ENCODE data around the gene GAPVD1.
"Not testable (repeated sequence)": the region's sequence is repeated elsewhere in the genome, so short reads cannot be mapped to it uniquely, and the experiment has no call there.

GAPVD1 gene

DNA sequence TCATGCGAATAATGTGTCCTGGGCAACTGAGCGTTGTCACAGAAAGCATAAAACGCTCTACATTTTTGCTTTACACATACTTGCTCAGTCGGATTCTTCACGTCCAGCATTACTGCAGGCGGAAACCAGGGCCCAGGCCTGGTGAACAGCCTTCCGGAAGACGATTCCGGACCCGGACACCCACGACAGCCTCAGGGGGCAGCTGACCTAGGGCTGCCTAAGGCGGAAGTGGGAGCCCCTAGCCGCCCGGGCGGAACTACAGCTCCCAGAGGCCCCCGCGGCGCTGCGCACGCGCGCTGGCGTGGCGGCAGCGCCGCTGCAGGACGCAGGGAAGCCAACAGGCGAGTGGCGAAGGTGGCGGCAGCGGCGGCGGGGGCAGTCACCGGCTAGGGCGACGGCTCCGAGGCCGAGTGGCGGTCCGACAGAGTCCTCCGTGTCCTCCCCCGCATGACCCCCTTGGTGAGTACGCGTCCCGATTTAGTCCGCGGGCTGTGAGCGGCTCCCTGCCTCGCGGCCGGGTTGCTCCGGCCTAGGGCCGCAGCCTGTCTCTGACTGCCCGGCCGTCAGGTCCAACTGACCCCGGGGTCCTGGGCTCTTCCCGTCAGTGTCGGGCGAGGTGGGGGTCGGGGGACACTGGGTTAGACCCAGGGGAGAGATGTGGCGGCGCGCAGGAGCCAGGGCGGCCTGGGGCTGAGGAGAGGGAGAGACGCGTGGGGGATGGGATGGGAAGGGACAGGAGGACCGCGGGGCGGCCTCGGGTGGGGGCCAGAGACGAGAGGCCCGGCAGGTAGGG, at the start of gene GAPVD1:
Gene GAPVD1, plus strand, starts transcription at position 326 of the 793 bp plus-strand sequence. CDS start 37,096 bp downstream, outside the sequence.
- DNase-seq = peak; percentile 78 to 89

- no peak for DNase-seq
Measured at GRCh38 chr9:125214186-125214585, 47.4 kb upstream of the GAPVD1 start.

- no peak for DNase-seq
Measured at GRCh38 chr9:125218621-125219020, 43.0 kb upstream of the GAPVD1 start.

GRCh38 chr9:125224858-125225257, 36.8 kb upstream of the GAPVD1 start:
- not testable (repeated sequence) for DNase-seq

GRCh38 chr9:125227761-125228160, 33.9 kb upstream of the GAPVD1 start:
- DNase-seq = no peak

GRCh38 chr9:125233678-125234077, 27.9 kb upstream of the GAPVD1 start:
- DNase-seq = no peak

GRCh38 chr9:125234099-125234498, 27.5 kb upstream of the GAPVD1 start:
- not testable (repeated sequence) for DNase-seq

DNA sequence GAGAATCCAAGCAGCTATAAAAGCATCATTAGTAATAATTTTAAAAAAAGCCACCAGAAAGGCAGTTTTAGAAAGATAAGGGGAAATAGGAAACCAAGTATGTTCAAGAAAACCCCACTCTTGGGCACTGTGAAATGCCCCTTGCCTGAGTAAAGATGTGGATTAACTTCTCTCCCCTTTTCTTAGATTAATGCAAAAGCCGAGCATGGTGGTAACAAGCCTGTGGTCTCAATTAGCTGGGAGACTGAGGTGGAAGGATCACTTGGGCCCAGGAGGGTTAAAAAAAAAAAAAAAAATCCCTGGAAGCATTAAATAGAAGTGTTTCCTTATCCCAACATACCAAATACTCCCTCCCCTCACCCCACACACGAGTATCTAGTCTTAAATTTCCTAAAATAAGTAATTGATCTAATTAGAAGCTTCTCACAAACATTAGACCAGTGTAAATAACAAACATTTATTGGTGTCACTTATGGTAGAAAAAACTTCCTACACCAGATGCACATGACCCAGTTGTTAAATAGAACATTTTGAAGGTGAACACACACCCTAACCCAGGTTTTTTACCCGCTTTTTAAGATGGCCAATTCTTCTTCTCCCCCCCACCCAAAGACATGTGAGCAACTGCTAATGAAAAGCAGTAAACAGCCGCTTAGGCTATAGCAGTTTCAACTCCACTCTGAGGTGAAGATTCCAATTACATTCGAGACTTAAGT, 25.7 kb upstream of the GAPVD1 start:
- no peak for DNase-seq

GRCh38 chr9:125236520-125237159, 25.0 kb upstream of the GAPVD1 start:
- DNase-seq = not testable (repeated sequence)

- no peak for DNase-seq
Measured at GRCh38 chr9:125238127-125238914, 23.3 kb upstream of the GAPVD1 start.

- no peak for DNase-seq
Measured at GRCh38 chr9:125238915-125239446, 22.6 kb upstream of the GAPVD1 start.

DNA sequence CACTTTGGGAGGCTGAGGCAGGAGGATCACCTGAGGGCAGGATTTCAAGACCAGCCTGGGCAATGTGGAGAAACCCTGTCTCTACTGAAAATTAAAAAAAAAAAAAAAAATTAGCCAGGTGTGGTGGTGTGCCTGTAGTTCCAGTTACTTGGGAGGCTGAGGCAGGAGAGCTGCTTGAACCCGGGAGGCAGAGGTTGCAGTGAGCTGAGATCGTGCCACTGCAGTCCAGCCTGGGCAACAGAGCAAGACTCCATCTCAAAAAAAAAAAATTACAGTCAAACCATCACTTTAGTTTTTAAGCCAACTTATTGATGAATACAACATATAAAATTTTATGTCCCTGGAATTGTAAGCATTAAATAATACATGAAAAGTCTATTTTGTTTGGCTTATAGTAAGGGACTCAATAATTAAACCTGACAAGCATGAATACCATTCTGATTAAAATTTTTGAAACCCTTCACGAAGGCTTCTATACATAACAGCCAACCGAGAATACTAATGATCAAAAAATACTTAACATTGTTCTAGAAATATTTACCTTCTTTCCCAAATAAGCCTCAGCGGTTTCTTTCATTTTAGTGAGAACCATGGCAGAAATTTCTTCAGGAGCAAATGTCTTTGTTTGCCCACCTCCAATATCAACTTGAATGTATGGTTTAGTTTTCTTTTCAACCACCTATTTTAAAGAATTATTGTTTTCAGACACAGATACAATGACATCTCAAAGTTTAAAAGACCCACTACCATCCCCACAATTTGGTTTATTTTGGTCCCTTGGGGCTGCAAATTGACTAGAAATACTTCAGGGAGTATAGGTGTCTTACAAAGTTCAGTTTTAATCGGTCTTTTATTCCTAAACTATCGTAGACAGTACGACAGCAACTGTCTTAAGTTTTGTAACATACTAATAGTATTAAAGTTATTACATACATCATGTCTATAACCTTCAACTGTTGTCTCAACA, 21.7 kb upstream of the GAPVD1 start:
- no peak for DNase-seq

DNA sequence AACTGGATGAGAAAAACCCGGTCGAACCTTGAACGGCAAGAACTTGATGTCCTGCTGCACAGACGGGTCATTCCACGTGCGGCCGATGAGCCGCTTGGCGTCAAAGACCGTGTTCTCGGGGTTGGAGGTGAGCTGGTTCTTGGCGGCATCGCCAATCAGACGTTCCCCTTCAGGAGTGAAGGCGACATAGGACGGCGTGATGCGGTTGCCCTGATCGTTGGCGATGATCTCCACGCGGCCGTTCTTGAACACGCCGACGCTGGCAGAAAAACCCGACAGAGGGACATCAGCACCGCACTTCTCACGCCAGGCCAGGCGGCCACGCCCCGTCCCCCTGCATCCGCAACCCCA, 21.0 kb upstream of the GAPVD1 start:
- no peak for DNase-seq

DNA sequence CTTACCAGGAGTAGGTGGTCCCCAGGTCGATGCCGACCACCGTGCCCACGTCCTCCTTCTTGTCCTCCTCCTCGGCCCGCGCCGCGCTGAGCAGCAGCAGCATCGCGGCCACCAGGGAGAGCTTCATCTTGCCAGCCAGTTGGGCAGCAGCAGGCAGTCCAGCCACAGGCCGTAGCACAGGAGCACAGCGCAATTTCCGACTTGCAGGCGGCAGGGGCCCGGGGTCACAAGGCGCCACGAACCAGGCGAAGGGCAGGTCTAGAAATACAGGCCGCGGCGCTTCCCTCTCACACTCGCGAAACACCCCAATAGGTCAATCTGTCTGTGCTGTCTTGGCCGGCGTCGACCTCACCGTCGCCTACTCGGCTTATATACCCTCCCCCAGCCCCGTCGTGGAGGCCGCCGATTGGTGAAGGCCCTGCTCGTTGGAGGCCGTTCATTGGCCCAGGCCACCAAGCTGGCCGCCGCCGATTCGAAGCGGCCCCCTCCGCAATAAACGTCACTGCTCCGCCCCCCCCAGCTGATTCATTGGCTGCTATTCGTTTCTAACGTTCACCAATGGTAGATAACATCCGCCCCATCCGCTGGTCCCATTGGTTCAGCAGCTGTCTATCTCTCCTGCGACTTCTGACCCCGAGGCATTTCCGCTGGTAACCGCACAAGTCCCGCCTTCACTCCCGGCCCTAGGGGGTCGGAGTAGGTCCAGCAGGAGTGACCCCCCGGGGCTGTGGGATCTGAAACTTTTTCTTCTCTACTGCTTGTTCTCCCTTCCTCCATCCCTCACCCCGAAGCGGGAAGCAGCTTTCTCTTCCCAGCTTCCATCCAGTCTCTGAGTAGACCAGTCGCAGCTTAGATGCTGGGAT, 20.4 kb upstream of the GAPVD1 start, which contains the start of gene HSPA5:
Gene HSPA5, minus strand, starts transcription at position 344 of the 863 bp plus-strand sequence. Its CDS starts 217 bp downstream, at position 127.
- DNase-seq = peak; percentile 98 to 99

DNA sequence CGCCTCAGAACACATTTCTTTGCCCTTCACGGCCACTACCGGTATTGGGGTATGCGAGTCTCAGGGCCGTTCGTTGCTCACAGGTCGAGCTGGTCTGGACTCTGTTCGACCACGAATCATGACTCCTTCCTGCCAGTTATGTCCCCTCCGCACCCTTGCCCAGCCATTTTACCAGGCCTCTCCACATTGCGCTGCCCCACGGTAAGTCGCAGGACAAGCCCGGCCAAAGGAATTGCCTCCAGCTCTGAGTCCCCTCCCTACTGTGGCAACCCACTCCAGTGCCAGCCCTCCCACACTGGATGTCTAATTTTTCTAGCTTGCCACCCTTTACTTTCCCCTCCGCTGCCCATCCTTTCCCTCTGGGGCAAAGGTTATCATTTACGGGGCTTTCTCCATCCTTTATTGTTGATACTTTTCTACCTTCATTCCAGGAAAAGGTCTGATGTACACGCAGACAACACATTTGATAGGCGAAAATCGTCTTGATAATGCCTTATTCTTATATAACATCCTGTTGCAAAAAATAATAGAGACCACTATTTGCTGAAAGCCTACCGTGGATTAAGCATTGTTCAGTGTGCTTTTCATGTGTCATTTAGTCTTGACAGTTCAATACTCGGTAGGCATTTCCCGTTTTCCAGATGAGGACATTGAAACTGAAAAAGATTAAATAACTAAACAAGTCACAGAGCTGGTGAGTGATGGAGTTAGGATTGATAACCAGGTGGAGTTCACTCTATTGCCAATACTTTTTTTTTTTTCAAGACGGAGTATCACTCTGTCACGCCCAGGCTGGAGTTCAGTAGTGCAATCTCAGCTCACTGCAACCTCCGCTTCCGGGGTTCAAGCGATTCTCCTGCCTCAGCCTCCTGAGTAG, 19.5 kb upstream of the GAPVD1 start:
- peak in 1 of 2 donors; percentile 63 for DNase-seq

DNA sequence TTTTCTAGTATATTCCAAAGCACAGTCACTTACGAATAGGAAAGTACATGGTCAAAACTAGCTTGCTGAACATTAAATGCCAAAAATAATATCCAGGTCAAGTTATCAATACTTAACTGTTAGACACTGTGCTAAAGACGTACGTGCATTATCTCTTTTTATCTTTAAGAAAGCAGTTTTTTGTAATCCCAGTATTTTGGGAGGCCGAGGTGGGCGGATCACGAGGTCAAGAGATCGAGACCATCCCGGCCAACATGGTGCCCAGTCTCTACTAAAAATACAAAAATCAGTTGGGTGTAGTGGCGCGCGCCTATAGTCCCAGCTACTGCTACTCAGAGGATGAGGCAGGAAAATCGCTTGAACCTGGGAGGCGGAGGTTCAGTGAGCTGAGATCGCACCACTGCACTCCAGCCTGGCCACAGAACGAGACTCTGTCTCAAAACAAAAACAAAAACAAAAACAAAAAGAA, 17.8 kb upstream of the GAPVD1 start:
- no peak for DNase-seq

- DNase-seq = no peak
Measured at GRCh38 chr9:125246261-125246667, 15.4 kb upstream of the GAPVD1 start.

GRCh38 chr9:125254231-125254630, 7.4 kb upstream of the GAPVD1 start:
- no peak for DNase-seq

Measured in hippocampal formation (tissue), 2 donors.